ENCODE results near the gene DNAH6.

The DNAH6 gene

DNA sequence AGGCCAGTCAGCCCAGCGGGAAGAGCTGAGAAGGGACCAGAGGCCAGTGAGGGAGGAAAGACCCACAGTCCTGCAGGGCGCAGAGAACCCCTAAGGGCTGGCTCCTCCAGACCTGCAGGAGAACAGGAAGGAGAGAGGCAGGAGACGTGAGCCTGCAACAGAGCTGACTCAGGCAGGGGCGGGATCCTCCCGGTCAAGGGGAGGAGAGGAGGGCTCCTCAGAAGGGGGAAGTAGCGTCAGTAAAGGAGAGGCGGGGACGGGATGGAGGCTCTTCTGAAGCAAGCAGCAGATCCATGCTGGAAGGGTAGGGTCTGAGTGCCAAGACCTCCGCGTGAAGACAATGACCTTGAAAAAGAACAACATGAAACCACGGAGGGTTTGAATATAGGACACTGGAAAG, 313.8 kb downstream of the DNAH6 start:
- no peak overlapping the region for H3K27ac ChIP-seq
- TF ChIP-seq, protein P1, sequence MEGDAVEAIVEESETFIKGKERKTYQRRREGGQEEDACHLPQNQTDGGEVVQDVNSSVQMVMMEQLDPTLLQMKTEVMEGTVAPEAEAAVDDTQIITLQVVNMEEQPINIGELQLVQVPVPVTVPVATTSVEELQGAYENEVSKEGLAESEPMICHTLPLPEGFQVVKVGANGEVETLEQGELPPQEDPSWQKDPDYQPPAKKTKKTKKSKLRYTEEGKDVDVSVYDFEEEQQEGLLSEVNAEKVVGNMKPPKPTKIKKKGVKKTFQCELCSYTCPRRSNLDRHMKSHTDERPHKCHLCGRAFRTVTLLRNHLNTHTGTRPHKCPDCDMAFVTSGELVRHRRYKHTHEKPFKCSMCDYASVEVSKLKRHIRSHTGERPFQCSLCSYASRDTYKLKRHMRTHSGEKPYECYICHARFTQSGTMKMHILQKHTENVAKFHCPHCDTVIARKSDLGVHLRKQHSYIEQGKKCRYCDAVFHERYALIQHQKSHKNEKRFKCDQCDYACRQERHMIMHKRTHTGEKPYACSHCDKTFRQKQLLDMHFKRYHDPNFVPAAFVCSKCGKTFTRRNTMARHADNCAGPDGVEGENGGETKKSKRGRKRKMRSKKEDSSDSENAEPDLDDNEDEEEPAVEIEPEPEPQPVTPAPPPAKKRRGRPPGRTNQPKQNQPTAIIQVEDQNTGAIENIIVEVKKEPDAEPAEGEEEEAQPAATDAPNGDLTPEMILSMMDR (conservative IDR thresholded peaks at IDR 0.05), result no peak

DNA sequence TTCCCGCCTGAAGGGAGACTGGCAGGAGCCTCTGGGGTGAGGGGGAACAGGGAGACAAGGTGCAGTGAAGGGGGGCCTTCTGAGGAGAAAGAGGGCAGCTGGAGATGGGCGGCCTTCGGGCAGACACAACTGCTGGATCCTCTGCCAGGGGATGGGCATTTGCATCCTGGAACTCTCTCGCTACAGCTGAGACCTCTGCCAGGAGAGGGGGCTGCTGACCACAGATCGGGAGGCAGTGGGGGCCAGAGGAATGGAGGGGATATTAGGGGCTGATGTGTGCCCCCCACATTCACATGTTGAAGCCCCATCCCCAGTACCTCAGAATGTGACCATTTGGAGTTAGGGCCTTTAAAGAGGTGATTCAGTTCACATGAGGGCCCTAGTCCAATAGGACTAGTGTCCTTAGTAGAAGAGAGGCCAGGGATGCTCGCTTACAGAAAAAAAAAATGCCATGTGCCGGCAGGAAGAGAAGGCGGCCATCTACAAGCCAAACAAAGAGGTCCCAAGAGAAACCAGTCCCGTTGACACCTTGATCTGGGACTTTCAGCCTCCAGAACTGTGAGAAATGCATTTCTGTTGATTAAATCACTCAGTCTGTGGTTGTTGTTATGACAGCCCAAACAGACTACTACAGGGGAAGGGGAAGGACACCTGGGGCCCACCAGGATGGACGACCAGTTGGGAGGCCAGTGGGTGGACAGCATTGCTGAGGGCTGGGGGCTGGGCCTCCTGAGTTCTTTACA, 314.6 kb downstream of the DNAH6 start:
- H3K27ac ChIP-seq, result no peak overlapping the region
- TF ChIP-seq, protein P1 (conservative IDR thresholded peaks at IDR 0.05), result no peak

DNA sequence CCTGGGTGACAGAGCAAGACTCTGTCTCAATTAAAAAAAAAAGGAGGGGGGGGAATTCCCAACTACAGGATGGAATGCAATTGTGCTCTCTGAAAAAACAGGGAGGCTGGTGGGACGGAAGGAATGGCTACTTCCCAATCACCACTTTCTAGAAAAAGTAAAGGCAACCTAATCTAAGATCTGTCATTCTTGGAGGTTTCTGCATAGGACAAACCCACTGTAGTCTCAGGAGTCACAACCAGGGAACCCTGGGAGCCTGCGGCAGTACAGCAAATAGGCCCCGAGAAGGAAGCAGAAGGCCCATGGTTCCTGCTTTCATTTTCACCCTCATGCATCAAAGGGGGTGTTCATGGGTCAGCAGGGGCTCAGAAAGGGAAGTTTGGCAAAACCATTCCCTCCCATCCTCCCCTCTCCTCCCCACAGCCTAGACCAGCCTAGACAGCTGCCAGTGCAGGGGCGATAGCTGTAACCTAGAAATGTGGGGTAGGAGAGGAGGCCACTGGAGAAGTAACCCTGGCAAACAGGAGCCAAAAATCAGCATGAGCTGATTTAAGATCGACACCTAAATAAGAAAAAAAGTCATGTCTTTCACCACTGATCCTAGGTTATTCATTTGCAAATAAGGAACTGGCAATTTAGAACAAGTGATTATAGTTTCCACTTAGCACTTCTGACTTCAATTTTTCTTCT, 316.6 kb downstream of the DNAH6 start:
- no peak overlapping the region for H3K27ac ChIP-seq

DNA sequence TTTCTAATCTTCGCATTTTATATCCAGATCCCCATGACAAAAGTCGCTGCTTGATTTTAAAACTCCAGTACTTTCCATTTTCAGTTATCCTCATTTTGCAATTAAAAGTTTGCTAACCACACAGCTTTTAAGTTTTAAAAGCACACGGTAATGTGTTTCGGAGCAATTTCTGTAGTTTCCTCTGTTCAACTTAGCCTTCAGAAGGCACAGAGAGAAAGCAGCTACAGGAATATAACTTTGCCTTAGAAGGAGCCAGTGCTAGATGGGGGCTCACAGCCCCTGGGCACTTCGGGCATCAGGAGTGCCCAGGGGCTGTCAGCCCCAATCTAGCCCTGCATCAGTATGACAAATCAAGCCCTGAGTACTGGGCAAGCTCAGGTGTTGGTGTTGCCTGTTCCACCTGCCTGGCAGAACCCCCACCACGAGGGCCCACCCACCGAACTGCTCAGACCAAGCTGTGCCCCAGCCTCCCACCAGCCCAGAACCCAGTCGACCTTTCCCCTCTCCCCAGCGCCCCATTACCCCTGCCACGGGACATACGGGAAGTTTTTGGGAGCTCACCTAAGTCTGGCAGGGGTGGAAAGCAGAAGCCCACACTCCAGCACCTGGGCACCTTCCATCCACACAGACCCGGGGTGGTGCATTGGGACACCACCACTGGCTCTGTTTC, 317.3 kb downstream of the DNAH6 start:
- no peak overlapping the region for H3K27ac ChIP-seq
- TF ChIP-seq, protein P1 (conservative IDR thresholded peaks at IDR 0.05), result no peak

More for the DNA sequence above, 316.6 kb downstream of the DNAH6 start:
- TF ChIP-seq, protein P1 (conservative IDR thresholded peaks at IDR 0.05), result no peak

DNA sequence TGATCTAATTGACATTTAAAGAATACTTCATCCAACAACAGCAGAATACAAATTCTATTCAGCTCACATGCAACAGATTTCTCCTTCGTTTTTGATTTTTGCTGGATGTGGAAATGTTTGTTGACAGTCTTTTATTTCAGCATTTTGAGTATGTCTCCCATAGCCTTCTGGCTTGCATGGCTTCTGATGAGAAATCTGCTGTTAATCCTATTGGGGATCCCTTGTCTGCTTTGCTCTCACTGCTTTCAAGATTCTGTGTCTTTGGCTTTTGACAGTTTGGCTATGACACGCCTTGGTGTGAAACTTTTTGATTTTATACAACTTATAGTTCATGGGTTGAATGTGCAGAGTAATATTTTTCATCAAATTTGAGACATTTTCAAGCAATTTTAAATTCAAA, 319.9 kb downstream of the DNAH6 start:
- H3K27ac ChIP-seq, result no peak overlapping the region
- TF ChIP-seq, protein P1 (conservative IDR thresholded peaks at IDR 0.05), result no peak

DNA sequence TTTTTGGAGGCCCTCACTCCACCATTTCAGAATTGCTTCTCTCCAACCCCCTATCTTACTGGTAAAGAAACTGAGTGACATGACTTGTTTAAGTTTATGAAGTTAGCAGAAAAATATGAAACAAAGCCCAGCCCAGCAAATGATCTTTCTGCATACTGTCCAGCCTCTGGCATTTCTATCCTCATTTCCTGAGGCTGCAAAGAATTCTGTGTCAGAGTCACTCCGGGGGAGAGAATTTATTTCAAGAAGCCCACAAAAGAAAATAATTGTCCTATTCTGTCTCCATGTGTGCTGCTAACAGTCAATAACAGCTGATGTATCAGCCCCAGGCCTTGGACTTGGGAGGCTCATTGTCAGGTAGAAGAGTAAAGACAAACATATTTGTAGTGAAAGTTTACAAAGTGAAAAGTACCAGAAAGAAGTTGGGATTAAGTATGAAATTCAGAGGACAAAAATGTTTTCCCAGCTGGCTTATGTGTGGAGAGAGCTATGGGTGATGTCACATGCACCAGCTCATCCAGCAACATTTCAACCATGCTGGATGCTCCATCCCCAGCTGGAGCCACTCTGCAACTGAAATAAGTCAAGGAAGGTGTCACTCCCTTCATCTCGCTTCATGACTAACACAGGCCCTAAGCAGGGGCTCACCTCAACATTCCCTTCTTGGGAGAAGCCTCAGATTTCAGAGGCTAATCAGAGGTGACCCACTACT, 322.3 kb downstream of the DNAH6 start:
- no peak overlapping the region for H3K27ac ChIP-seq
- TF ChIP-seq, protein P1 (conservative IDR thresholded peaks at IDR 0.05), result no peak

DNA sequence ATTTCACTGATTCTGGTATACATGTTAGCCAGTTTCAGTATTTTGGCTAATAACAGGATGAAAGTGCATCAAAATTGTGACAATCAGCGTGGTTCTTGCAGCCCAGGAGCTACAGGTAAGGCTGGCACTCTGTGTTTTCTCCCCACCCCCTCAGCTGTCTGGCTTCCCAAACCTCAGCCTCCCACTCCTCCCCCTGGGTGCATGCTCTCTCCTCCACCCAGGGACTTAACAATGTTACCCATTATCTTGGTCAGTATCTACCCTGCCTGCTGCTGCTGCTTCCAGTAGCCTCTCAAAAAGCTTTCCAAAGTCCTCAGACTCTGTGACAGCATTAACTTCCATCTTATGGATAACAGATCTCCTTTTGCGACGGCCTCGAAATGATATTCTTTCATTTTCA, 323.6 kb downstream of the DNAH6 start:
- no peak overlapping the region for H3K27ac ChIP-seq
- TF ChIP-seq, protein P1 (conservative IDR thresholded peaks at IDR 0.05), result no peak
